Transverse colon (tissue), 4 donors: Measurements from ENCODE around the gene CCDC12. TPM values are rescaled to one million over a fixed set of nuclear protein-coding genes. Genes with fewer than 3 reads are reported as not detected.

Source experiments
- DNase-seq: peaks from one replicate; pipeline ENCODE4 v3.0.0-alpha.2; 2019
- H3K27ac ChIP-seq, 4 donors: fragments of 200-600 bp; sonication (generic); 2 replicates each; pipeline ENCODE4 v1.5.1; 2016 to 2018; ENCODE audit warnings: inconsistent platforms in 4 of 4
- H3K27me3 ChIP-seq: fragments of 200-600 bp; sonication (generic); 2 replicates; pipeline ENCODE4 v1.5.1; 2017; ENCODE audit warnings: inconsistent platforms
- H3K36me3 ChIP-seq, 4 donors: fragments of 200-600 bp; sonication (generic); 2 replicates each; pipeline ENCODE4 v1.5.1; 2017 to 2019; ENCODE audit warnings: inconsistent platforms in 4 of 4
- H3K4me1 ChIP-seq, 4 donors: fragments of 200-600 bp; sonication (generic); 2 replicates each; pipeline ENCODE4 v1.5.1; 2017 to 2020; ENCODE audit warnings: inconsistent platforms in 4 of 4
- H3K4me3 ChIP-seq, 4 donors: fragments of 200-600 bp; sonication (generic); 1 replicate in 1 of 4; 2 replicates in 3 of 4; pipeline versions ENCODE4 v1.5.1 to v1.6.1; 2017 to 2019; ENCODE audit warnings: inconsistent platforms in 4 of 4
- H3K9me3 ChIP-seq, 2 donors: fragments of 200-600 bp; sonication (generic); 2 replicates each; pipeline ENCODE4 v1.5.1; 2017 to 2019; ENCODE audit warnings: inconsistent platforms in 2 of 2
- CTCF ChIP-seq, 5 experiments: fragments of 200-600 bp in 3 of 5; fragments of 450-650 bp in 2 of 5; sonication (generic) in 3 of 5; IDR thresholded peaks; 1 replicate in 2 of 5; 2 replicates in 3 of 5; pipeline ENCODE4 v1.5.1; 2016 to 2017; ENCODE audit warnings: antibody characterized with exemption in 5 of 5, inconsistent platforms in 3 of 5, mild to moderate bottlenecking in 2 of 5, moderate library complexity in 1 of 5
- EP300 ChIP-seq: sonication (generic); formaldehyde crosslinking; IDR thresholded peaks from one replicate; pipeline ENCODE4 v1.6.1; 2017; ENCODE audit warnings: antibody characterized with exemption, low read depth
- POLR2A ChIP-seq: fragments of 450-650 bp; IDR thresholded peaks from one replicate; pipeline ENCODE4 v1.6.1; 2016; ENCODE audit warnings: antibody characterized with exemption, mild to moderate bottlenecking, moderate library complexity
- POLR2AphosphoS5 ChIP-seq, 3 donors: sonication (generic); formaldehyde crosslinking; IDR thresholded peaks; one replicate each; pipeline ENCODE4 v1.6.1; 2016; ENCODE audit warnings: antibody characterized with exemption in 3 of 3
- WGBS, 2 donors: methylation state at CpG; one replicate each; pipeline ENCODE4 v1.1.5; 2018; ENCODE audit warnings: low coverage in 1 of 2; 5-methylcytosine and 5-hydroxymethylcytosine counted together
- in situ Hi-C, 4 donors: fragments of 200-750 bp; cut with MboI; loops; one replicate each; pipeline versions ENCODE4 v1.15.0 to v1.15.1; 2017; ENCODE audit warnings: low sequenced_read_pairs in 3 of 4, low pct_ligation_motif_present in 1 of 4, low pct_unique_long_range_greater_than_20kb in 1 of 4
- intact Hi-C: fragments of 100-400 bp; cut with DNase I; formaldehyde crosslinking; loops from one replicate; pipeline ENCODE4 v1.15.1; 2023; ENCODE audit warnings: low total_unique reads
- total RNA-seq, 4 donors: library from RNA; depleted of rRNA; stranded (reverse); fragments of >200 nt; gene quantifications; one replicate each; pipeline ENCODE4 v1.1.0, GENCODE V29; 2016

CCDC12 gene
- total RNA-seq, 4 donors from 2014 or later = 50.1 to 72.9 (median 53.0) TPM

GRCh38 chr3:47007482-47008233, 31.1 kb upstream of the CCDC12 start:
- intact Hi-C loops = loop anchor here (10.0 kb wide), 1 partner anchor 157 kb away; the partner anchor contains the start of gene SETD2
- H3K4me1 ChIP-seq = peaks cover 0 to 10% (median 3%) of the 10 kb centered on the region in 4 donors
- in situ Hi-C loops = loop anchor here in 3 of 4 donors (25.0 kb wide), 2 partner anchors 155 to 295 kb away; partner anchors contain the start of genes PRSS50 (in 2 of the 3), TMIE (in 2 of the 3) and SETD2 (in 1 of the 3)
- TF ChIP-seq CTCF (IDR thresholded peaks at IDR 0.05) (no peak), POLR2AphosphoS5 (IDR thresholded peaks at IDR 0.05) (no peak), EP300 (no peak)
- H3K27me3 ChIP-seq = no peaks in the 10 kb centered on the region
- H3K36me3 ChIP-seq = peaks cover 0 to 6% (median 2%) of the 10 kb centered on the region in 4 donors
- H3K9me3 ChIP-seq = no peaks in the 10 kb centered on the region
- DNase-seq = no peak
- H3K27ac ChIP-seq = no peak overlapping the region
- 90% methylated on average over 14 of the region's 16 CpGs; no CpG with 5 or more reads in 1 of the 2 donors for WGBS, 2 donors
- H3K4me3 ChIP-seq = no peak overlapping the region

GRCh38 chr3:47007001-47007400, 30.5 kb upstream of the CCDC12 start:
- no peak overlapping the region for H3K27ac ChIP-seq
- TF ChIP-seq POLR2AphosphoS5 (IDR thresholded peaks at IDR 0.05) = no peak
- no peak for TF ChIP-seq EP300
- in situ Hi-C loops = loop anchor here in 3 of 4 donors (25.0 kb wide), 2 partner anchors 155 to 295 kb away; partner anchors contain the start of genes PRSS50 (in 2 of the 3), TMIE (in 2 of the 3) and SETD2 (in 1 of the 3)
- 82% methylated on average over 3 of the region's 3 CpGs; no CpG with 5 or more reads in 1 of the 2 donors for WGBS, 2 donors
- intact Hi-C loops = loop anchor here (10.0 kb wide), 1 partner anchor 158 kb away; the partner anchor contains the start of gene SETD2
- no peak for DNase-seq
- peaks cover 0 to 10% (median 3%) of the 10 kb centered on the region in 4 donors for H3K4me1 ChIP-seq
- no peaks in the 10 kb centered on the region for H3K27me3 ChIP-seq
- H3K36me3 ChIP-seq = peaks cover 0 to 13% (median 2%) of the 10 kb centered on the region in 4 donors
- H3K9me3 ChIP-seq = no peaks in the 10 kb centered on the region
- no peak overlapping the region for H3K4me3 ChIP-seq

- in situ Hi-C loops = loop anchor here in 3 of 4 donors (25.0 kb wide), 2 partner anchors 156 to 294 kb away; partner anchors contain the start of genes PRSS50 (in 2 of the 3), TMIE (in 2 of the 3) and SETD2 (in 1 of the 3)
- no peaks in the 10 kb centered on the region for H3K9me3 ChIP-seq
- intact Hi-C loops = loop anchor here (1.0 to 10.0 kb wide), 2 partner anchors 31 to 159 kb away; partner anchors contain the start of gene SETD2
These were observed 29.7 kb upstream of the CCDC12 start for GRCh38 chr3:47006145-47006651.

More at GRCh38 chr3:47006145-47006651, 29.7 kb upstream of the CCDC12 start:
- no peak for DNase-seq
- TF ChIP-seq POLR2A = no peak
- TF ChIP-seq EP300 = no peak
- no peak for TF ChIP-seq CTCF (IDR thresholded peaks at IDR 0.05)
- TF ChIP-seq POLR2AphosphoS5 (IDR thresholded peaks at IDR 0.05) = no peak
- Histone ChIP-seq H3K27ac (no peak overlapping the region), H3K27me3 (no peaks in the 10 kb centered on the region), H3K4me1 (peaks cover 0 to 10% (median 3%) of the 10 kb centered on the region in 4 donors), H3K36me3 (peaks cover 0 to 19% (median 3%) of the 10 kb centered on the region in 4 donors), H3K4me3 (no peak overlapping the region)
- WGBS, 2 donors = 92% methylated on average over 9 of the region's 9 CpGs; no CpG with 5 or more reads in 1 of the 2 donors
